ENCODE measurements around the gene B3GNT5.

The B3GNT5 gene

DNA sequence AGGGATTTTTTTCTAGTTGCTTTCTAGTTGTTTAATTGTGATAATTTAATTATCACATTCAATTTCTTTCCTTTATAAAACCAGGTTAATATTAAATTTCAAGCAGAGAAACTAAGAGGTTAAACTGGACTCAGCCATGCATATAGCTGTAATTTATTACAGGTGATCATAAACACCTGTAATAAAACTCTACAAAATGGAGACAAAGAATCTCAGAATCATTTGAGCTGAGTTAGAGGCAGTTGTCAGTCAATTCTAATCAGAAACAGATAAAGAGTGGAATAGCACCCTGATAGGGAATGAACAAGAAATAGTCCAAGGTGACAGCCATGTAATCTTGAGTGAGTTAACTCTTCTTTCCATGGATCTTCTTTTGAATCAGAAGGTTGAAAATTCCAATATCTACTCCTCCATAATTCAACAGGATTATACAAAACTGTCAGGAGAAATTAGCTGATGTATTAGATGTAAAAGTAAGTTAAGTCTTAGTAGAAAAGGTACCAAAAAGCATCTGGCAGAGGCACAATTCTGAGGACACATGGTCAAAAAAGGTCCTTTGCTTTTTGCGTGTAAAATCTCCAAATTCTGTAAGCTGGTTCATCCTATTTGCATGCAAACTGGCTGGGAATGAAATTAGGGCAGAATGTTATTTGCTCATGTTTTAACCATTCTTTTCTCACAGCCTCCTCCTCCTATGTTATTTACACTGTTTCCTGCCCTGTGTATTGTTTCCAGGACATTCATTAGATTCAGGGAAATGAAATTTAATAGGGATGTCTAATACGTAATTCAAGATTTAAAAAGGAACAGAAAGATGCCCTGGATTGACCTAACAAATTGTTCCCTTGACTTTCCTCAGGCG lies 39.4 kb upstream of the B3GNT5 start:
- Histone ChIP-seq H3K9me3 (ENCODE audit: control insufficient read depth in 1 of 2, low read length in 2 of 2) (no peaks in the 10 kb centered on the region), H3K27ac (ENCODE audit: low read depth, low read length) (no peak overlapping the region), H3K27me3 (ENCODE audit: control insufficient read depth in 1 of 2, insufficient read depth in 2 of 2, low read length in 2 of 2) (no peaks in the 10 kb centered on the region), H3K36me3 (ENCODE audit: control insufficient read depth in 1 of 2, insufficient read depth in 2 of 2, low read length in 2 of 2) (no peaks in the 10 kb centered on the region), H3K4me3 (ENCODE audit: low read depth in 1 of 2, low read length in 2 of 2) (no peak overlapping the region), H3K9ac (ENCODE audit: low read depth in 1 of 2, low read length in 2 of 2) (no peak overlapping the region), H3K4me1 (ENCODE audit: control insufficient read depth in 1 of 2, insufficient read depth in 2 of 2, low read length in 2 of 2) (peaks cover 32 to 34% of the 10 kb centered on the region in 2 donors)

DNA sequence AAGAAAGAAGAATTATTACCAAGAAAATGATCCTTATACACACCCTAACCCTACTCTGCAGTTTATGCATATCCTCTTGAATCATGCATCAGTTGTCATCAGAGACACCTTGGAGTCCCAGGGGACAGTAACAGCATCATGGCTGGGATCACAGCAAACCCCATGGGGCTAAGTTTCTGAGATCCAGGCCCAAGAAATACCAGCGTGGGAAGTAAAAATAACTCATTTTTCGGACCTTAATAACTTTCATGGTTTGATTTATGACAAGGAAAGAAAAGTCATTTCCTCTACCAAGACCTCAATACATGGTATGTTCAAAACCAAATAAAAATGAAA lies 38.8 kb upstream of the B3GNT5 start:
- no peaks in the 10 kb centered on the region for H3K36me3 ChIP-seq (ENCODE audit: control insufficient read depth in 1 of 2, insufficient read depth in 2 of 2, low read length in 2 of 2)
- H3K27me3 ChIP-seq (ENCODE audit: control insufficient read depth in 1 of 2, insufficient read depth in 2 of 2, low read length in 2 of 2), result no peaks in the 10 kb centered on the region
- H3K4me3 ChIP-seq (ENCODE audit: low read depth in 1 of 2, low read length in 2 of 2), result no peak overlapping the region
- peaks cover 32 to 34% of the 10 kb centered on the region in 2 donors for H3K4me1 ChIP-seq (ENCODE audit: control insufficient read depth in 1 of 2, insufficient read depth in 2 of 2, low read length in 2 of 2)
- H3K9me3 ChIP-seq (ENCODE audit: control insufficient read depth in 1 of 2, low read length in 2 of 2), result no peaks in the 10 kb centered on the region
- no peak overlapping the region for H3K27ac ChIP-seq (ENCODE audit: low read depth, low read length)
- no peak overlapping the region for H3K9ac ChIP-seq (ENCODE audit: low read depth in 1 of 2, low read length in 2 of 2)

DNA sequence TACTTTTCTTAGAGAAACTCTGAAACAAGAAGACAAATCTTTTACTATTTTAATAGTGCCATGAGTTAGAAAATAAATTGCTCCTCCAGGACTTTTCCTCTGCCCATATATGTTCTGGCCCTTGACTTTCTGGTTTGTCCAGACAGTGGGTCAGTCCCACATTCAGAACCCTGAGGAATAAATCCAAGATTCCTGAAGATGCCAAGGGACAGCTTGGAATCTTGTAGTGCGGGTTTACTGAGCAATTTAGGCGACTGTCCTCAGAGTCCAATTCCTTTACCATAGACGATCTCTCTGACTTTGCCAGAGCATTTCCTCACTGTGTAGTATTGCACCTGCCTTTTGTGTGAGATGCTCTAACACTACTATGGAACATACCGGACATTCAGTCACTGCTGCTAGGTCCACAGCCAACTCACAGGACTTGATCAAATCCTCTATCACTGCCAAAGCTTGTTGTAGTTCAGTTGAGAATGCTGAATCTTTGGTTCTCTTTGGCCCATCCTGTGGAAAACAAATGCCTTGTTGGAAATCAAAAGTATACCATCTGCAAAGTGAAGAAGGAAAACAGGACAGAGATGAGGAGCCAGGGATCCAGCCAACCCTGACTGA lies 37.4 kb upstream of the B3GNT5 start:
- Histone ChIP-seq H3K36me3 (ENCODE audit: control insufficient read depth in 1 of 2, insufficient read depth in 2 of 2, low read length in 2 of 2) (no peaks in the 10 kb centered on the region), H3K4me3 (ENCODE audit: low read depth in 1 of 2, low read length in 2 of 2) (no peak overlapping the region), H3K9ac (ENCODE audit: low read depth in 1 of 2, low read length in 2 of 2) (no peak overlapping the region), H3K27ac (ENCODE audit: low read depth, low read length) (no peak overlapping the region), H3K27me3 (ENCODE audit: control insufficient read depth in 1 of 2, insufficient read depth in 2 of 2, low read length in 2 of 2) (no peaks in the 10 kb centered on the region), H3K4me1 (ENCODE audit: control insufficient read depth in 1 of 2, insufficient read depth in 2 of 2, low read length in 2 of 2) (peaks cover 28 to 30% of the 10 kb centered on the region in 2 donors), H3K9me3 (ENCODE audit: control insufficient read depth in 1 of 2, low read length in 2 of 2) (no peaks in the 10 kb centered on the region)

DNA sequence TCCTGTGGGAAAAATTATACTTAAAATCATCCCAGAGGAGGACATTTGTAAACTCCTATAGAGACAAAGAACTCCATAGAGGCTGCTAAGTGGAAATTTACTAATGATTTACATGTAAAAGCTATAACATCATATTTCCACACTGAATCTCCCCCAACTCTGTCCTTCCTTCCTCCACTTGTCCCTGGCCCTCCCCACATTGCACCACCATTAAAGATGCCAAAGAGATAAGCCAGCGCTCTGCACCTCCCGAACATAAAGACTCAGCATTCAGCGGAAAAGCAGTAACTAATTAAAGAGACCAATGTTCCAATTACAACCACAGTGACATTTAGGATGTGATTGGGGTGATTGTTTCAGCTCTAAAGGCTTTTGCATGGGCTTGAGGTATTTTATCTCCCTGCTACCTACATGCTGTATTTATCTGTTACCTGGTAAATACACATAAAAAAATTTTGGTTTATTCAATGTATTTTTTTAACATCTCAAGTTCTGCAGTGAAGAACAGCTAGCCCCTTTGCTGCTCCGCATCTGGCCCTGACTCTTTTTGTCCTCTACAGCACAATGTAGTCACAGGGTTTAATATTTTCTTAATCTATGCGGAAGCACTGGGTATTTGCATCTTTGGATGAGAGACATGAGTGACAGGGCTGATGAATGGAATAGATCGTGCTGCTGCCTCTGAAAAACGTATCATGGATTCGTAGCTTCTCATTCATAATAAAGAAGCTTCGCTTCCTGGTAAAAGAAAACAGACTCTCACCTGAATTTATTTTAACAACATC lies 35.3 kb upstream of the B3GNT5 start:
- peaks cover 10 to 16% of the 10 kb centered on the region in 2 donors for H3K4me1 ChIP-seq (ENCODE audit: control insufficient read depth in 1 of 2, insufficient read depth in 2 of 2, low read length in 2 of 2)
- no peak overlapping the region for H3K27ac ChIP-seq (ENCODE audit: low read depth, low read length)
- H3K9ac ChIP-seq (ENCODE audit: low read depth in 1 of 2, low read length in 2 of 2), result no peak overlapping the region
- H3K4me3 ChIP-seq (ENCODE audit: low read depth in 1 of 2, low read length in 2 of 2), result no peak overlapping the region
- H3K27me3 ChIP-seq (ENCODE audit: control insufficient read depth in 1 of 2, insufficient read depth in 2 of 2, low read length in 2 of 2), result no peaks in the 10 kb centered on the region
- H3K9me3 ChIP-seq (ENCODE audit: control insufficient read depth in 1 of 2, low read length in 2 of 2), result no peaks in the 10 kb centered on the region
- no peaks in the 10 kb centered on the region for H3K36me3 ChIP-seq (ENCODE audit: control insufficient read depth in 1 of 2, insufficient read depth in 2 of 2, low read length in 2 of 2)

DNA sequence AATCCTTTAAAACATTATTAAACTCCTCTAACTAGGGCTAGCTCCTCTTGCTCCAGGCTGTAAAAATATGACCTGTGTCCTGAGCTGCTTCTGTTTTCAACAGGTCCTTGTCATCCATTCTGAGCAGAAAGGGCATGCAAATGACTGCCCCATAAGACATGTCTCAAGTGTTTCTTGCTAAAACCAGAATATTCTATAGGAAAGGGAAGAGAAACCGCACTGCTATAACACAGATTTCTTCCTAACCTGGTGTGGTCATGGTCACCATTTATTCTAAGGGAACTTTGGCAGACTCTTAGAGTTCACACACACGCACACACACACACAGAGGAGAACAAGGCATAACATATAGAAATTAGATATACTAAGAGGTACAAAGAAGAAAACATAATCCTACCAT lies 34.2 kb upstream of the B3GNT5 start:
- H3K4me1 ChIP-seq (ENCODE audit: control insufficient read depth in 1 of 2, insufficient read depth in 2 of 2, low read length in 2 of 2), result peaks cover 13 to 17% of the 10 kb centered on the region in 2 donors
- no peak overlapping the region for H3K9ac ChIP-seq (ENCODE audit: low read depth in 1 of 2, low read length in 2 of 2)
- no peak overlapping the region for H3K4me3 ChIP-seq (ENCODE audit: low read depth in 1 of 2, low read length in 2 of 2)
- H3K36me3 ChIP-seq (ENCODE audit: control insufficient read depth in 1 of 2, insufficient read depth in 2 of 2, low read length in 2 of 2), result no peaks in the 10 kb centered on the region
- no peak overlapping the region for H3K27ac ChIP-seq (ENCODE audit: low read depth, low read length)
- H3K9me3 ChIP-seq (ENCODE audit: control insufficient read depth in 1 of 2, low read length in 2 of 2), result no peaks in the 10 kb centered on the region
- H3K27me3 ChIP-seq (ENCODE audit: control insufficient read depth in 1 of 2, insufficient read depth in 2 of 2, low read length in 2 of 2), result no peaks in the 10 kb centered on the region

DNA sequence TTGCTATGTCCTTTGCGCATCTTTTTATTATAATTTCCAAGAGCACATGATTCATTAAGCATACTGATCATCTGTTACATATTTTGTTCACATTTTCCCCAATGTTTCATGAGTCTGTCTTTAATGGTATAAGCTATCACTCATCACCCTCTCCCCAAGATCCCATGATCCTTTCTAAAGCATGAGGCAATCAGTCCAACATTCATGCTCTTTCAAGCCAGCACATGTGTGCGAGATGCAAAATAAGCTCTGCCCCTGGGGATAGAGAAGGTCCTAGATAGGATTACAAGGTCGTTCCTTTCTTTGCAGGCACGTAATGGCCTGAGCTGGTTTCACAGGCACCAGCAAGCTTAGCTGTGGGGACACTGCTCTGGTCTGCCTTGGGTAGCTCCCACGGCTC lies 32.2 kb upstream of the B3GNT5 start:
- no peak overlapping the region for H3K27ac ChIP-seq (ENCODE audit: low read depth, low read length)
- H3K36me3 ChIP-seq (ENCODE audit: control insufficient read depth in 1 of 2, insufficient read depth in 2 of 2, low read length in 2 of 2), result no peaks in the 10 kb centered on the region
- no peak overlapping the region for H3K4me3 ChIP-seq (ENCODE audit: low read depth in 1 of 2, low read length in 2 of 2)
- no peak overlapping the region for H3K9ac ChIP-seq (ENCODE audit: low read depth in 1 of 2, low read length in 2 of 2)
- H3K9me3 ChIP-seq (ENCODE audit: control insufficient read depth in 1 of 2, low read length in 2 of 2), result no peaks in the 10 kb centered on the region
- no peaks in the 10 kb centered on the region for H3K27me3 ChIP-seq (ENCODE audit: control insufficient read depth in 1 of 2, insufficient read depth in 2 of 2, low read length in 2 of 2)
- H3K4me1 ChIP-seq (ENCODE audit: control insufficient read depth in 1 of 2, insufficient read depth in 2 of 2, low read length in 2 of 2), result peaks cover 17 to 31% of the 10 kb centered on the region in 2 donors

DNA sequence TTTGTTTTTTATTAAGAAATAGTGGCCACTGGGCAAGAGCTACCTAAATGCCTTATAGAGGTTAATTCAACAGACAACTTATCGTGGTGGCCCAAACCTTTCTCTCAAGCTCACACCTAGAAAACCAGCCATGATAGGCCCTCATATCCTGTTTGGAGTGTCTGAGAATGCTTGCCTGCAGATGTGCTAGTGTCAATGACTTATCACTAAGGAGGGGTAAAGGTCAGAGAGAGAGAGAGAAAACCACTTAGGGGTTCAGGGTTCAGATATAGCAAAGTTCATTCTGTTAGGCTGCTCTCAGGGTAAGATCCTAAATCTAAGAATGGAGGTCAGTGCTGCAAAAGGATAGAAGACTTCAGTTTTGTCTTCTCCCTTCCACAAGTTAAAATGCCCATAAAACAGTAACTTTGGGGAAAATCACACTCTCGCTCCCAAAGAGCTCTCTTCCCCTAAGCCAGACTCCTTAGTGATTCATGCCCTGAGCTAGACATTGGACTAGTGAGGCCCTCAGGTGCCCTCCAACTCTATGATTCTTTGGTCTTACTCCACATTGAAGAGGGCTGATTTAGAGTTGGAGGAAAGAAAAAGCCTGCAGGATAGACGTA lies 30.3 kb upstream of the B3GNT5 start:
- Histone ChIP-seq H3K4me1 (ENCODE audit: control insufficient read depth in 1 of 2, insufficient read depth in 2 of 2, low read length in 2 of 2) (peaks cover 19 to 33% of the 10 kb centered on the region in 2 donors), H3K27ac (ENCODE audit: low read depth, low read length) (no peak overlapping the region), H3K9ac (ENCODE audit: low read depth in 1 of 2, low read length in 2 of 2) (no peak overlapping the region), H3K36me3 (ENCODE audit: control insufficient read depth in 1 of 2, insufficient read depth in 2 of 2, low read length in 2 of 2) (no peaks in the 10 kb centered on the region), H3K9me3 (ENCODE audit: control insufficient read depth in 1 of 2, low read length in 2 of 2) (no peaks in the 10 kb centered on the region), H3K27me3 (ENCODE audit: control insufficient read depth in 1 of 2, insufficient read depth in 2 of 2, low read length in 2 of 2) (no peaks in the 10 kb centered on the region), H3K4me3 (ENCODE audit: low read depth in 1 of 2, low read length in 2 of 2) (no peak overlapping the region)

DNA sequence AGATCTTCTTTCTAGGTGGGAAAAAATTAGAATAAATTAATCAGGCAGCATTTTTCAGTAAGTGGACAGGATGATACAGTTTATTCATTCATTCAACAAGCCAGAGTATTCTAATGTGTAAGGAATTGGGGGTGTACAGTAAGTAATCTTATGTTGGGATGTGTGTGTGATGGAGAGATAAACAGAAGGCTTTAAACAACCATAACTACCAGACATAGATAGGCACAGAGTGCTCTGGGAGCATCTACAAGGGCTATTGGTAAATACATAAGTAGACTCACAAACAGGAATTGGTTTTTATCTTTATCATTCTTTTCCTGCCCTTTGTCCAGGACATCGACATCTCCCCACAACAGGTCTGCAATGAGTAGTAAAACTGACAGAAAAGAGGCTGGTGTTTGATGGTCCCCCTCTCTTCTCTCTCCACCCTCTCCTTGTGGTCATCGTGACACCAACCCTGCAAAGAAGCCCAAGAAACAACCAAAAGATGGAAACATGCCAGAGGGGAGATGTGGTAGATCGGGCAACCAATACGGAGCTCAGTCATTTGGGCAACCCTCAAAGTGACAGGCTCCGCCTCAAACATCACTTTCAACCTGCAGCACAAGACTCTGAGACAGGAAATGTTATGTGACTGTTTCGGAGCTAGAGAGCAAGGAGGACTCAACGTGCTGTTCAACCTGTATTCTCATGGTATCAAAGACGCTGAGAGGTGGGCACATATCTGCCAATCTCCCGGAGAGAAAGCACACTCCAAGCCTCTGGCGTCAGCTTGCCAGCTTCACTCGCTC lies 28.7 kb upstream of the B3GNT5 start:
- Histone ChIP-seq H3K4me3 (ENCODE audit: low read depth in 1 of 2, low read length in 2 of 2) (no peak overlapping the region), H3K27ac (ENCODE audit: low read depth, low read length) (no peak overlapping the region)

DNA sequence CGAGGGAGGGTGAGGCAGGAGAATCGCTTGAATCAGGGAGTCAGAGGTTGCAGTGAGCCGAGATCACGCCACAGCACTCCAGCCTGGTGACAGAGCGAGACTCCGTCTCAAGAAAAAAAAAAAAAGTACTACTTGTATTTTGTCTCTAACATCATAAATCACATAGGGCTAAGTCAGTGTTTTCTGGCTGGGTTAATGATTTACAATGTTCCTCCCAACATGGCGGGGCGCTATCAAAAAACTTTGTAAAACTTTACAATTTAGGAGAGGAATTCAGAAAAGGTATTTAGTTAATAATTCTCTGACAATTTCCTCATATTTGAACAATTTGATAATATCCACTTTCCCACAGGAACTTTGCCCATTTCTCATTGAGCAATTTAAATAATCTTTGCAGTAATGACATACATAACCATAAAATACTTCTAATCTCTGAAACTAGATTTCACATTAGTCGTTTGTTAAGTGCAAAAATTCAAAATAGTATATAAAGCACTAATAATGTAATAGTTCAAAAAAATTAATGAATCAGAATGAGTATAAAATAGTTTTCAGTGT lies 26.6 kb upstream of the B3GNT5 start:
- Histone ChIP-seq H3K4me1 (ENCODE audit: control insufficient read depth in 1 of 2, insufficient read depth in 2 of 2, low read length in 2 of 2) (peaks cover 22 to 33% of the 10 kb centered on the region in 2 donors), H3K27me3 (ENCODE audit: control insufficient read depth in 1 of 2, insufficient read depth in 2 of 2, low read length in 2 of 2) (no peaks in the 10 kb centered on the region), H3K9me3 (ENCODE audit: control insufficient read depth in 1 of 2, low read length in 2 of 2) (no peaks in the 10 kb centered on the region), H3K27ac (ENCODE audit: low read depth, low read length) (no peak overlapping the region), H3K9ac (ENCODE audit: low read depth in 1 of 2, low read length in 2 of 2) (peak overlapping the region in 1 of 2 donors; percentile 0), H3K4me3 (ENCODE audit: low read depth in 1 of 2, low read length in 2 of 2) (no peak overlapping the region), H3K36me3 (ENCODE audit: control insufficient read depth in 1 of 2, insufficient read depth in 2 of 2, low read length in 2 of 2) (no peaks in the 10 kb centered on the region)

More for the DNA sequence above, 28.7 kb upstream of the B3GNT5 start:
- H3K9ac ChIP-seq (ENCODE audit: low read depth in 1 of 2, low read length in 2 of 2), result no peak overlapping the region
- H3K9me3 ChIP-seq (ENCODE audit: control insufficient read depth in 1 of 2, low read length in 2 of 2), result no peaks in the 10 kb centered on the region
- no peaks in the 10 kb centered on the region for H3K27me3 ChIP-seq (ENCODE audit: control insufficient read depth in 1 of 2, insufficient read depth in 2 of 2, low read length in 2 of 2)
- peaks cover 22 to 33% of the 10 kb centered on the region in 2 donors for H3K4me1 ChIP-seq (ENCODE audit: control insufficient read depth in 1 of 2, insufficient read depth in 2 of 2, low read length in 2 of 2)
- H3K36me3 ChIP-seq (ENCODE audit: control insufficient read depth in 1 of 2, insufficient read depth in 2 of 2, low read length in 2 of 2), result no peaks in the 10 kb centered on the region
